Fibroblast of pulmonary artery (primary cell): Measurements from ENCODE around the gene RAB3IP.
A peak's percentile ranks its signal among the peaks of the same experiment; 100 is the strongest.
"Not testable (repeated sequence)": the region's sequence is repeated elsewhere in the genome, so short reads cannot be mapped to it uniquely, and the experiment has no call there.

Source experiments
- DNase-seq: peaks from one replicate; pipeline ENCODE4 v3.0.0-alpha.2; 2010; ENCODE audit warnings: low read depth
- H3K4me3 ChIP-seq: replicated peaks from 2 replicates; pipeline ENCODE4 v1.5.1; 2011; ENCODE audit warnings: low read depth, mild to moderate bottlenecking, control low read depth, low read length, moderate library complexity
- CTCF ChIP-seq: IDR thresholded peaks from 2 replicates; pipeline ENCODE4 v1.5.1; 2011; ENCODE audit warnings: mild to moderate bottlenecking, control low read depth, low read length, inconsistent platforms; ENCODE audit errors: missing control alignments

The RAB3IP gene

GRCh38 chr12:69844836-69845235 is 106.2 kb downstream of the RAB3IP start:
- no peak for TF ChIP-seq CTCF
- no peak overlapping the region for H3K4me3 ChIP-seq
- no peak for DNase-seq

- H3K4me3 ChIP-seq, result no peak overlapping the region
- DNase-seq, result no peak
- TF ChIP-seq CTCF, result no peak
These were observed 108.3 kb downstream of the RAB3IP start for GRCh38 chr12:69846976-69847375.

GRCh38 chr12:69851976-69852375 is 113.3 kb downstream of the RAB3IP start:
- no peak for TF ChIP-seq CTCF
- H3K4me3 ChIP-seq, result no peak overlapping the region
- peak; percentile 87 for DNase-seq

DNA sequence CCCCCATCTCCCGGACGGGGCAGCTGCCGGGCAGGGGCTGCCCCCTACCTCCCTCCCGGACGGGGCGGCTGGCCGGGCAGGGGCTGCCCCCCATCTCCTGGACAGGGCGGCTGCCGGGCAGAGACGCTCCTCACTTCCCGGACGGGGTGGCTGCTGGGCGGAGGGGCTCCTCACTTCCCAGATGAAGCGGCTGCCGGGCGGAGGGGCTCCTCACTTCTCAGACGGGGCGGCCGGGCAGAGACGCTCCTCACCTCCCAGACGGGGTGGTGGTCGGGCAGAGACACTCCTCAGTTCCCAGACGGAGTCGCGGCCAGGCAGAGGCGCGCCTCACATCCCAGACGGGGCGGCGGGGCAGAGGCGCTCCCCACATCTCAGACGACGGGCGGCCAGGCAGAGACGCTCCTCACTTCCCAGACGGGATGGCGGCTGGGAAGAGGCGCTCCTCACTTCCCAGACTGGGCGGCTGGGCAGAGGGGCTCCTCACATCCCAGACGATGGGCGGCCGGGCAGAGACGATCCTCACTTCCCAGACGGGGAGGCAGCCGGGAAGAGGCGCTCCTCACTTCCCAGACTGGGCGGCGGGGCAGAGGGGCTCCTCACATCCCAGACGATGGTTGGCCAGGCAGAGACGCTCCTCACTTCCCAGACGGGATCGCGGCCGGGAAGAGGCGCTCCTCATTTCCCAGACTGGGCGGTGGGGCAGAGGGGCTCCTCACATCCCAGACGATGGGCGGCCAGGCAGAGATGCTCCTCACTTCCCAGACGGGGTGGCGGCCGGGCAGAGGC is 114.7 kb downstream of the RAB3IP start:
- H3K4me3 ChIP-seq, DNase-seq: not testable (repeated sequence)

GRCh38 chr12:69866698-69867097 is 128.0 kb downstream of the RAB3IP start:
- TF ChIP-seq CTCF, result no peak
- no peak for DNase-seq
- H3K4me3 ChIP-seq, result no peak overlapping the region

DNA sequence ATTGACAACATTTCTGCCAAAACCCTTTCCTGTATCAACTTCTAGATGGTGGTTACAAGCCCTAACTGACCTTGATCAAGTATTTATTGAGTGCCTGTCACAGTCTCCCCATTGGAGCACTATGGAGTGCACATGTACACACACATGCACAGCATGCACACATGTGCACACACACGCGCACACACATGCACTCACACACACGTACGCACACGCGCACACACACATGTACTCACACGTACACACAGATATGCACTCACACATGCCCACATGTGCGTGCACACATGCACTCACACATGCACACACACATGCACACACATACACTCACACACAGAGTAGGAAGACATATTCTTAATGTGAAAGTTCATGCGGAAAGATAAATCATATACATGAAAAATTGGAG is 130.0 kb downstream of the RAB3IP start:
- no peak overlapping the region for H3K4me3 ChIP-seq
- DNase-seq, result no peak
- no peak for TF ChIP-seq CTCF

GRCh38 chr12:69872804-69873203 is 134.1 kb downstream of the RAB3IP start:
- H3K4me3 ChIP-seq, result no peak overlapping the region
- DNase-seq, result peak; percentile 40
- TF ChIP-seq CTCF, result no peak
